SU-DHL-6 (cell line): ENCODE data around the gene SCARF2.
"Not testable (repeated sequence)": the region's sequence is repeated elsewhere in the genome, so short reads cannot be mapped to it uniquely, and the experiment has no call there.

Source experiments
- H2AFZ ChIP-seq: fragments of 200-600 bp; sonication (generic); 2 replicates; pipeline ENCODE4 v1.6.1; 2014; ENCODE audit warnings: low read depth, mild to moderate bottlenecking, moderate library complexity, mixed read lengths, antibody characterized with exemption, low read length; ENCODE audit not compliant: severe bottlenecking
- H3F3A ChIP-seq: fragments of 200-600 bp; shearing (Covaris generic); 2 replicates; pipeline ENCODE4 v1.6.0; 2016; ENCODE audit warnings: antibody characterized with exemption, mild to moderate bottlenecking; ENCODE audit not compliant: insufficient read depth
- H3K27ac ChIP-seq: fragments of 200-600 bp; sonication (generic); 2 replicates; pipeline ENCODE4 v1.5.1; 2016; ENCODE audit warnings: low read depth, mild to moderate bottlenecking, low read length, moderate library complexity, mixed read lengths
- H3K27me3 ChIP-seq: fragments of 200-600 bp; sonication (generic), shearing (Covaris generic); 2 replicates; pipeline ENCODE4 v1.6.0; 2014; ENCODE audit warnings: mild to moderate bottlenecking, low read length
- H3K36me3 ChIP-seq: fragments of 200-600 bp; sonication (generic); 2 replicates; pipeline ENCODE4 v1.6.1; 2014; ENCODE audit warnings: mild to moderate bottlenecking, low read length, mixed read lengths
- H3K4me2 ChIP-seq: fragments of 300-600, 200-600 bp; shearing (Covaris generic), sonication (generic); 2 replicates; pipeline ENCODE4 v1.6.0; 2014; ENCODE audit warnings: low read length, low read depth, mild to moderate bottlenecking; ENCODE audit not compliant: poor library complexity, severe bottlenecking
- H3K4me3 ChIP-seq: fragments of 200-600 bp; sonication (generic); 2 replicates; pipeline ENCODE4 v1.5.1; 2014; ENCODE audit warnings: antibody characterized with exemption, low read length, mild to moderate bottlenecking, mixed read lengths; ENCODE audit not compliant: insufficient read depth, poor library complexity, severe bottlenecking
- H3K79me2 ChIP-seq: fragments of 200-600 bp; sonication (generic); 2 replicates; pipeline ENCODE4 v1.6.1; 2014; ENCODE audit warnings: mild to moderate bottlenecking, low read length, moderate library complexity; ENCODE audit not compliant: insufficient read depth
- H3K9ac ChIP-seq: fragments of 200-600 bp; sonication (generic); 2 replicates; pipeline ENCODE4 v1.7.0; 2014; ENCODE audit warnings: mild to moderate bottlenecking, low read length
- H3K9me2 ChIP-seq: fragments of 200-600 bp; sonication (generic); replicated peaks from 2 replicates; pipeline ENCODE4 v1.6.1; 2014; ENCODE audit warnings: low read length; ENCODE audit not compliant: insufficient read depth
- H3K9me3 ChIP-seq: fragments of 200-600 bp; sonication (generic); 2 replicates; pipeline ENCODE4 v1.6.1; 2014; ENCODE audit warnings: low read length, mixed read lengths; ENCODE audit not compliant: insufficient read depth
- H4K20me1 ChIP-seq: fragments of 200-600 bp; sonication (generic); 2 replicates; pipeline ENCODE4 v1.6.1; 2014; ENCODE audit warnings: low read depth, mild to moderate bottlenecking, antibody characterized with exemption, low read length, moderate library complexity, mixed read lengths
- EZH2phosphoT487 ChIP-seq: fragments of 200-600 bp; sonication (generic), shearing (Covaris generic); conservative IDR thresholded peaks from 2 replicates; pipeline ENCODE4 v1.6.1; 2018; ENCODE audit warnings: mild to moderate bottlenecking, antibody characterized with exemption, low read length, moderate library complexity, mixed read lengths
- TF ChIP-seq, protein P1 (sequence below): fragments of 200-600 bp; sonication (generic); IDR thresholded peaks from one replicate; pipeline ENCODE4 v1.5.1; 2017; ENCODE audit warnings: antibody characterized with exemption, mild to moderate bottlenecking, low read length, moderate library complexity; ENCODE audit not compliant: insufficient read depth, poor library complexity, severe bottlenecking

SCARF2 gene

DNA sequence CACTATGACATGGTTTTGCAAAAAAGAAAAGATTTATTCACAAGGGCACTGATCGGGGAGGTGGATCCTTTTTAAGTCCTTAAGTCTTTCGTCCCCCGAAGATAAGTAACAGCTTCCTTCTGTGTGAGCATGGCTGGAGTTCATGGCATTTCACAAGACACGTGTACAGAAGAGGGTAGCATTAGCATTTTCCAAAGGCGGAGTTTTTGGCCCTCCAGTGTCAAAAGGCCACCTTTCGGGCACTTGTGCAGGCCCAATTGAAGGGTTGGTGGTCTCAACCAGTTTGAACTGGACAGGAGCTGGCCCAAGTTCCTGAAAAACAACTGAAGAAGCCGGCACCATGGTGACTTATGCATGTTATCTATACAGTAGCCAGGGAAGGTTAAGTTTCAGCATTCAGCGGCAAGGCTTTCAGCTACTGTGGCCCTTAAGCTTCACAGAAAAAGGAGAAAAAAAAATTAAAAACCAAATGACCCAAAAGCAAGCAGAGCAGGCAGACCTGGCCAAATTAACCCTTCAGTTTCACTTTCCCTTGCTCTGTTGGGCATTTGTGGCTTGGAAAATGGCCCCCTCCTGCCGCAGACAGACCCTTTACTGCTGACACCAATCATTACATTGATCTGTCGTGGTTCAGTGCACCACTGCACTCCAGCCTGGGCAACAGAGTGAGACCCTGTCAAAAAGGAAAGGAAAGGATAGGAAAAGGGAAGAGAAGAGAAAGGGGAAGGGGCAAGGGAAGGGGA lies 25.0 kb downstream of the SCARF2 start:
- no peaks in the 10 kb centered on the region for H4K20me1 ChIP-seq
- no peaks in the 10 kb centered on the region for H3K9me2 ChIP-seq
- H3F3A ChIP-seq = no peaks in the 10 kb centered on the region
- H3K79me2 ChIP-seq = no peaks in the 10 kb centered on the region
- H2AFZ ChIP-seq = no peak overlapping the region
- TF ChIP-seq, protein P1, sequence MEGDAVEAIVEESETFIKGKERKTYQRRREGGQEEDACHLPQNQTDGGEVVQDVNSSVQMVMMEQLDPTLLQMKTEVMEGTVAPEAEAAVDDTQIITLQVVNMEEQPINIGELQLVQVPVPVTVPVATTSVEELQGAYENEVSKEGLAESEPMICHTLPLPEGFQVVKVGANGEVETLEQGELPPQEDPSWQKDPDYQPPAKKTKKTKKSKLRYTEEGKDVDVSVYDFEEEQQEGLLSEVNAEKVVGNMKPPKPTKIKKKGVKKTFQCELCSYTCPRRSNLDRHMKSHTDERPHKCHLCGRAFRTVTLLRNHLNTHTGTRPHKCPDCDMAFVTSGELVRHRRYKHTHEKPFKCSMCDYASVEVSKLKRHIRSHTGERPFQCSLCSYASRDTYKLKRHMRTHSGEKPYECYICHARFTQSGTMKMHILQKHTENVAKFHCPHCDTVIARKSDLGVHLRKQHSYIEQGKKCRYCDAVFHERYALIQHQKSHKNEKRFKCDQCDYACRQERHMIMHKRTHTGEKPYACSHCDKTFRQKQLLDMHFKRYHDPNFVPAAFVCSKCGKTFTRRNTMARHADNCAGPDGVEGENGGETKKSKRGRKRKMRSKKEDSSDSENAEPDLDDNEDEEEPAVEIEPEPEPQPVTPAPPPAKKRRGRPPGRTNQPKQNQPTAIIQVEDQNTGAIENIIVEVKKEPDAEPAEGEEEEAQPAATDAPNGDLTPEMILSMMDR = no peak
- TF ChIP-seq EZH2phosphoT487 = no peak
- H3K4me3 ChIP-seq = no peak overlapping the region
- no peaks in the 10 kb centered on the region for H3K27me3 ChIP-seq
- no peak overlapping the region for H3K9ac ChIP-seq
- no peaks in the 10 kb centered on the region for H3K36me3 ChIP-seq
- no peak overlapping the region for H3K4me2 ChIP-seq
- H3K9me3 ChIP-seq = no peaks in the 10 kb centered on the region
- no peak overlapping the region for H3K27ac ChIP-seq

DNA sequence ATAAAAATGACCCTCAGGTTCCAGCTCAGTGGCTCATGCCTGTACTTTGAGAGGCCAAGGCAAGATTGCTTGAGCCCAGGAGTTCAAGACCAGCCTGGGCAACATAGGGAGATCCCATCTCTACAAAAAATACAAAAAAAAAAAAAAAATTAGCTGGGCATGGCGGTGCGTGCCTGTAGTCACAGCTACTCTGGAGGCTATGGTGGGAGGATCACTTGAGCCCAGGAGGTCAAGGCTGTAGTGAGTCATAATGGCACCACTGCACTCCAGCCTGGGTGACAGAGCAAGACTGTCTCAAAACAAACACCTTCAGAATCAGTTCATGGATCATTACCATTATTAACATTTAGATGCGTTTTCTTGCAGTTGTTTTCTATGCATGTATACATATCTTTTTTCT lies 28.2 kb downstream of the SCARF2 start:
- H3K9me3 ChIP-seq, H3K36me3 ChIP-seq, H3K79me2 ChIP-seq, H3K4me3 ChIP-seq, H2AFZ ChIP-seq, H4K20me1 ChIP-seq, H3K27me3 ChIP-seq, H3K9me2 ChIP-seq, H3K27ac ChIP-seq, H3K9ac ChIP-seq, H3K4me2 ChIP-seq, H3F3A ChIP-seq: not testable (repeated sequence)

DNA sequence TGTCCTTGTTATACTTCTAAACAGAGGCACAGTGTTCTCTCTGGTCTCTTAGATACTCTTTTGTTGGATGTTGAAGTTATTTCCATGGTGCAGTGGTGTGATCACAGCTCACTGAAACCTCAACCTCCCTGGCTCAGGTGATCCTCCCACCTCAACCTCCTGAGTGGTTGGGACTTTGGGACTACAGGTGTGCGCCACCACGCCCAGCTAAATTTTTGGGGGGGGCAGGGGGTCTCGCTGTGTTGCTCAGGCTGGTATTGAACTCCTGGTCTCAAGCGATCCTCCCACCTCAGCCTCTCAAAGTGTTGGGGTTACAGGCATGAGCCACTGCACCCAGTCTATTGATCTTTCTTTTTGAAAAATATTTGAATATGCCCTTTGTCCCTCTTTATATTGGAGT lies 28.7 kb downstream of the SCARF2 start:
- TF ChIP-seq, protein P1 = no peak
- no peak for TF ChIP-seq EZH2phosphoT487
- H3K27ac ChIP-seq = no peak overlapping the region
- no peaks in the 10 kb centered on the region for H3K36me3 ChIP-seq
- H3K79me2 ChIP-seq = no peaks in the 10 kb centered on the region
- no peaks in the 10 kb centered on the region for H3K9me3 ChIP-seq
- no peaks in the 10 kb centered on the region for H3K27me3 ChIP-seq
- H3K4me3 ChIP-seq = no peak overlapping the region
- no peaks in the 10 kb centered on the region for H4K20me1 ChIP-seq
- H3K4me2 ChIP-seq = no peak overlapping the region
- H3K9ac ChIP-seq = no peak overlapping the region
- H3F3A ChIP-seq = no peaks in the 10 kb centered on the region
- H2AFZ ChIP-seq = no peak overlapping the region
- H3K9me2 ChIP-seq = no peaks in the 10 kb centered on the region

DNA sequence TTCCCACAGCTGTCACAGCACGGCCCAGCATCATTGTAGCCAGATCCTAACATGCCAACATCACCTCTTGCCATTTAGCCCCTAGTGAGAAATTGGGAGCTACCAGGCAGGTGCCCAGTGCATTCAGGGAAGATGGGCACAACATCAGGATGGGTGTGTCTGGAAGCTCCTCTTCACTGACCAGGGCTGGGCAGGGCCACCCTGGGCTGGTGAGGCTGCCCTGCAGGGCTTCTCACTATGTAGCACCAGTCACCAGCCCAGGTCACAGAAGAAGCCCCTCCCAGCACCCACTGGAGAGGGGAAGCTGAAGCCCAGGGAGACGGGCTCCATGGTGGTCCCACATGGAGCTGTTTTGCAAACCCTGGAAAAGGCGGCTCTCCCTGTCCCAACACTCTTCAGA lies 29.8 kb downstream of the SCARF2 start:
- Histone ChIP-seq H3F3A (no peaks in the 10 kb centered on the region), H3K9ac (no peak overlapping the region), H3K36me3 (no peaks in the 10 kb centered on the region), H4K20me1 (no peaks in the 10 kb centered on the region), H2AFZ (no peak overlapping the region), H3K9me2 (no peaks in the 10 kb centered on the region), H3K9me3 (no peaks in the 10 kb centered on the region), H3K4me2 (no peak overlapping the region), H3K27me3 (no peaks in the 10 kb centered on the region), H3K27ac (no peak overlapping the region), H3K79me2 (no peaks in the 10 kb centered on the region), H3K4me3 (no peak overlapping the region)
- no peak for TF ChIP-seq EZH2phosphoT487
- TF ChIP-seq, protein P1 = no peak
